ENCODE measurements around the gene ALKBH3.

ALKBH3 gene

GRCh38 chr11:43941257-43941994 lies 60.8 kb downstream of the ALKBH3 start:
- DNase-seq (ENCODE audit: low spot score) = peak; percentile 3

- DNase-seq (ENCODE audit: low spot score) = peak; percentile 48
These were observed 62.2 kb downstream of the ALKBH3 start for GRCh38 chr11:43942662-43943371.

GRCh38 chr11:43943372-43943930 lies 62.8 kb downstream of the ALKBH3 start:
- DNase-seq (ENCODE audit: low spot score) = peak; percentile 33

GRCh38 chr11:43943931-43944751 lies 63.5 kb downstream of the ALKBH3 start:
- peak; percentile 54 for DNase-seq (ENCODE audit: low spot score)

GRCh38 chr11:43944761-43945311 lies 64.2 kb downstream of the ALKBH3 start:
- peak; percentile 82 for DNase-seq (ENCODE audit: low spot score)

- no peak for DNase-seq (ENCODE audit: low spot score)
These were observed 66.4 kb downstream of the ALKBH3 start for GRCh38 chr11:43947003-43947500.

- peak; percentile 8 for DNase-seq (ENCODE audit: low spot score)
These were observed 67.2 kb downstream of the ALKBH3 start for GRCh38 chr11:43947815-43948214.

- DNase-seq (ENCODE audit: low spot score) = no peak
These were observed 68.0 kb downstream of the ALKBH3 start for GRCh38 chr11:43948341-43949225.

GRCh38 chr11:43950311-43950855 lies 69.8 kb downstream of the ALKBH3 start:
- DNase-seq (ENCODE audit: low spot score) = no peak

GRCh38 chr11:43951231-43951630 lies 70.6 kb downstream of the ALKBH3 start:
- DNase-seq (ENCODE audit: low spot score) = no peak

- no peak for DNase-seq (ENCODE audit: low spot score)
These were observed 71.4 kb downstream of the ALKBH3 start for GRCh38 chr11:43952020-43952400.

GRCh38 chr11:43952401-43953342 lies 72.0 kb downstream of the ALKBH3 start:
- DNase-seq (ENCODE audit: low spot score) = no peak

- no peak for DNase-seq (ENCODE audit: low spot score)
These were observed 72.9 kb downstream of the ALKBH3 start for GRCh38 chr11:43953521-43953920.

GRCh38 chr11:43954241-43954640 lies 73.6 kb downstream of the ALKBH3 start:
- DNase-seq (ENCODE audit: low spot score) = no peak

- DNase-seq (ENCODE audit: low spot score) = peak; percentile 62
These were observed 74.9 kb downstream of the ALKBH3 start for GRCh38 chr11:43955381-43956118.

GRCh38 chr11:43957571-43957970 lies 76.9 kb downstream of the ALKBH3 start:
- DNase-seq (ENCODE audit: low spot score) = no peak

- peak; percentile 51 for DNase-seq (ENCODE audit: low spot score)
These were observed 78.8 kb downstream of the ALKBH3 start for GRCh38 chr11:43959321-43959995.
